Stimulated activated effector memory CD8-positive, alpha-beta T cell treated with anti-CD3 and anti-CD28 coated beads, Interleukin-12 subunit alpha, Interleukin-12 subunit beta, amount 100 ng/mL, for 72 hours (primary cell): Measurements from ENCODE around the gene MTMR6.
A peak's percentile ranks its signal among the peaks of the same experiment; 100 is the strongest.

Source experiments
- ATAC-seq: fragments of 150-1000 bp; cut with Tn5 transposase; 2 replicates; pipeline ENCODE4 v1.10.0; 2021
- DNase-seq, 2 donors: peaks; one replicate each; pipeline ENCODE4 v3.0.0; 2021 to 2022; ENCODE audit warnings: low spot score in 2 of 2
- H3K27ac Mint-ChIP-seq: one replicate; pipeline ENCODE4 v1.8.0; 2022; ENCODE audit warnings: mild to moderate bottlenecking, mixed read lengths
- H3K36me3 Mint-ChIP-seq: one replicate; pipeline ENCODE4 v1.8.0; 2022; ENCODE audit warnings: mild to moderate bottlenecking, mixed read lengths
- H3K4me1 Mint-ChIP-seq: one replicate; pipeline ENCODE4 v1.8.0; 2022; ENCODE audit warnings: mixed read lengths
- H3K4me3 Mint-ChIP-seq: one replicate; pipeline ENCODE4 v1.8.0; 2022; ENCODE audit warnings: mild to moderate bottlenecking, mixed read lengths
- H3K9me3 Mint-ChIP-seq: one replicate; pipeline ENCODE4 v1.8.0; 2022; ENCODE audit warnings: mixed read lengths

MTMR6 gene

DNA sequence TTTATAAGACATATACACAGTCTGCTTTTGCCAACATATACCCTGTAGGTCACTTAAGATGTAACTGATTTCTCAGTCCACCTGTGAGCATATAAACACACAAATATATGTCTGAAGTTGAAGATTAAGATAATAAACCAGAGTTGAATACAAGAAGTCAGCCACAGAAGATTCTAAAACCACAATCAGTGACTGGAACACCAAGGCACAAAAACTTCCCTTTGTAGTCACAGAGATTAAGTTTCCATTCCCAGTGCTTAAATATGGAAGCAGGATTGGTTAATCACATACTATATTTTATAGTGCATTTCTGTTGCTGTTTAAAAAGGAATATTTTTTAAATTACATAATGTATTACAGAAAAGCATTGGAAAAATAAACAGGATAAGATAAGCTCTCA lies 39.9 kb downstream of the MTMR6 start:
- H3K9me3 Mint-ChIP-seq: no peaks in the 10 kb centered on the region
- no peak overlapping the region for H3K4me3 Mint-ChIP-seq
- H3K4me1 Mint-ChIP-seq: no peaks in the 10 kb centered on the region
- no peak overlapping the region for H3K27ac Mint-ChIP-seq
- no peak for DNase-seq
- ATAC-seq: no peak
- H3K36me3 Mint-ChIP-seq: peaks cover 49% of the 10 kb centered on the region

DNA sequence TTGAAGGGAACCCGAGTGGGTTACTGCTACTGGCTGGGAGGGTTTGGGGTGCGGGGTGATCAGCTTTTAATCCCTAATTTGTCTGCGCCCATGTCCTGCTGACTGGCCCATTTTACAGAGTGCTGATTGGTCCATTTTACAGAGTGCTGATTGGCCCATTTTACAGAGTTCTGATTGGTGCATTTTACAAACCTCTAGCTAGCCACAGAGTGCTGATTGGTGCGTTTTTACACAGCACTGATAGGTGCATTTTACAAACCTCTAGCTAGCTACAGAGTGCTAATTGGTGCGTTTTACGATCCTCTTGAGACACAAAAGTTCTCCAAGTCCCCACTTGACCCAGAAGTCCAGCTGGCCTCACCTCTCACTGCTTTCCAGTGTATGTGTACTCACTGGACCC lies 43.2 kb downstream of the MTMR6 start:
- Mint-ChIP-seq H3K36me3 (peaks cover 19% of the 10 kb centered on the region), H3K4me3 (no peak overlapping the region), H3K4me1 (no peaks in the 10 kb centered on the region), H3K27ac (no peak overlapping the region), H3K9me3 (no peaks in the 10 kb centered on the region)
- DNase-seq (no peak), ATAC-seq (no peak)

DNA sequence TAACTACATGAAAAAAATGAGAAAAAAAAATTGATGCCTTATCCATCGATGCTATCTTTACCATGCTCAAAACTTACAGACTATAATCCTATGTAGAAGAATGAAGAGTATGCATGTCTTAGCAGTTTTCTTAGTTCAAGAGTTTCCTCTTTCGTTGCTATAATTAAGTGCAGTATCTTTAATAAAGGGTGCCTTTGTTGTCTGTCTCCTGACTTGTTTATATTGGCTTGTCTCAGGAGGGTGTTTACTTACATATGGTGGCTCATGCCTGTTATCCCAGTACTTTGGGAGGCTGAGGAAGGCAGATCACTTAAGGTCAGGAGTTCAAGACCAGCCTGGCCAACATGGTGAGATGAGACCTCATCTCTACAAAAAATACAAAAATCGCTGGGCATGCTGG lies 44.3 kb downstream of the MTMR6 start:
- H3K4me1 Mint-ChIP-seq: no peaks in the 10 kb centered on the region
- peaks cover 13% of the 10 kb centered on the region for H3K36me3 Mint-ChIP-seq
- no peak overlapping the region for H3K27ac Mint-ChIP-seq
- no peak for ATAC-seq
- no peaks in the 10 kb centered on the region for H3K9me3 Mint-ChIP-seq
- no peak overlapping the region for H3K4me3 Mint-ChIP-seq
- DNase-seq: no peak

DNA sequence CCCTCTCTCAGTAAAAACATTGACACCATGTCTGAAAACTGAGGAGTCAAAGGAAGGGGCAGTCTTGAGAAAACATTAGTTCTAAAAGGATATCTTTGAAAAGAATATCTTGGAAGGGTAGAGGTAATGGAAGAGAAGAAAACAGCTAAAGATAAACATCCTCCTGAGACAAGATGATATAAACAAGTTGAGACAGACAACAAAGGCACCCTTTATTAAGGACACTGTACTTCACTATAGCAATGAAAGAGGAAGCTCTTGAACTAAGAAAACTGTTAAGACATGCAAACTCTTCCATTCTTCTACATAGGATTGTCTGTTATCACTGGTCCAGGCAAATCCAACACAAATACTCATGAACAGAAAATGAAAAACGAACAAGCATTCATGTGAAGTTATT lies 46.3 kb downstream of the MTMR6 start:
- no peak overlapping the region for H3K27ac Mint-ChIP-seq
- no peak overlapping the region for H3K4me3 Mint-ChIP-seq
- H3K4me1 Mint-ChIP-seq: no peaks in the 10 kb centered on the region
- no peak for ATAC-seq
- no peak for DNase-seq
- H3K36me3 Mint-ChIP-seq: peaks cover 13% of the 10 kb centered on the region
- no peaks in the 10 kb centered on the region for H3K9me3 Mint-ChIP-seq

DNA sequence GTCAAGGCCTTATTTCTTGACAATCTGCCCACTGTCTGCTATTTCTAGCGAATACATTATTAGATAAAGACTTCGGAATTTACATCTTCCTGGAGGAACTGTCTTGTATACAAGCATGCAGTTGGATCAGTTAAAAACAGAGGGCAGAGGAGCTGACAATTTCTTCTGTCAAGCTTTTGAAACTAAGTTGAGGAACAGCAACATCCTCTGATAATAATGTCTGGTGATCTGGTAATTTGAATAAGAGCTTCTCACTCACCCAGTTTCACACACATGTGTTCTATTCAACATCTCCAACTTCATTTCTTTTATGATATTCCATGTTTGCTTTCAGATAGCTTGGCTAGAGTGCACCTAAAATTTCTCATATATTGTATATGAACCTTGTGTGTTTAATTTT lies 50.2 kb downstream of the MTMR6 start:
- H3K4me3 Mint-ChIP-seq: no peak overlapping the region
- H3K36me3 Mint-ChIP-seq: no peaks in the 10 kb centered on the region
- H3K9me3 Mint-ChIP-seq: no peaks in the 10 kb centered on the region
- ATAC-seq (no peak), DNase-seq (no peak)
- H3K4me1 Mint-ChIP-seq: peaks cover 9% of the 10 kb centered on the region
- H3K27ac Mint-ChIP-seq: peak overlapping the region; percentile 35

DNA sequence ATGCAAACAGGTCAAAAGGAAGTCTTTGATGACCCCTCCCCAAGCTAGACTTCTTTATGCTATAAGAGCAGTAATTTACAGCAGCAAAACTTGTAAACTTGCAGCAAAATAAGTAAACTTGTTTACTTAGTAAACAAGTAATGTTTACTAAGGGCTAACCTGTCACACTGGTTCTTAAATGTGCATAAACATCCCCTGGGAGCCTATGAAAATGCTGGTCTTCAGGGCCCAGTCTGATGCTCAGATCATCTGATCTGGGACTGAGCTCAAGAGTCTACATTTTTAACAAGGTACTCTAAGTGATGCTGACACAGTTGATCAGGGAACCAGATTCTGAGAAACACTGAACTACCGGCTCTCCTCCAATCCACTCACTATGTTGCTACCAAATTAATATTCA lies 53.4 kb downstream of the MTMR6 start:
- H3K4me3 Mint-ChIP-seq: no peak overlapping the region
- no peak overlapping the region for H3K27ac Mint-ChIP-seq
- H3K36me3 Mint-ChIP-seq: no peaks in the 10 kb centered on the region
- peaks cover 9% of the 10 kb centered on the region for H3K4me1 Mint-ChIP-seq
- no peak for DNase-seq
- H3K9me3 Mint-ChIP-seq: no peaks in the 10 kb centered on the region
- no peak for ATAC-seq

DNA sequence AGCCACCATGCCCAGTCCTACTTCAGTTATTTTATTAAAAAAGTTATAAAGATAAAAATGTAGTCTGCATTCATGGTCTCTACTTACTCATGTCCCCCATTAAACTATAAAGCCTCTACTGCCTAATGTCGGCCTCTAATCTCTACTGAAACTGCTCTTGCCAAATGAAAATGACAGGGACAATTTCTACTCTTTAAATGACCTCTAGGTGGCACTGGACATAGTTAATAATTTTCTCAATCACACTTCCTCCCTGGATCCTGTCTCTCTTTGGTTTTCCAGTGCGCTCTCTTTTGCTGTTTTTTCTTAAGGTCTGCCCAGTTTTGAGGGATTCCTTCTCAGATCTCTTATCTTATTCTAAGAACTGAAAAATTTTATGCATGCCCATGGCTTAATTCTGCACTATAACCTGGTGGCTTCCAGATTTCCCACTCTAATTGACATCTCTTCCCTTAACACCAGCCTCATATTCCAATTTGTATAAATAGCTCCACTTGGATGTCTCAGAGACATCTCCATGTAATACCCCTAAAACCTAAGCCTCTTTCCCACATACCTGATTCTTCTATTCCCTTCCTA lies 54.3 kb downstream of the MTMR6 start:
- Mint-ChIP-seq H3K36me3 (no peaks in the 10 kb centered on the region), H3K27ac (no peak overlapping the region), H3K4me1 (peaks cover 9% of the 10 kb centered on the region), H3K9me3 (no peaks in the 10 kb centered on the region), H3K4me3 (no peak overlapping the region)
- DNase-seq (no peak), ATAC-seq (no peak)

DNA sequence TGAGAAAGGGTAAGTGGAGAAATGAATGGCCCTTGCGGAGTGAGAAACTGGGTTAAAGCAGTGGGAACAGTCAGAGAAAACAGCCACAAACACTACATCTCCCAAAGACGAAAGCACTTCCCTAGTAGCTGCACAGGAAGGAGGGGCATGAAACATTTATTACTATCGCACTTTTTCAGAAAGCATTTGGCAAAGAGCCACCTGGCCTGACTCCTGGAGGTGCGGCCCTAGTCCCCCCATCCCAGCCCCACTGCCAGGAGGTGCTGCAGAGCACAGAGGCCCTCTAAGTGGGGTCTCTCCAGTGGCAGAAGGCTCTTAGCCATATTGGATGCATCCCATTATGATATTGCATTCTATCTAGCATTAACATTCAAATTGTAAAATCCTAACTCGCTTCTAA lies 55.8 kb downstream of the MTMR6 start:
- Mint-ChIP-seq H3K4me1 (peaks cover 9% of the 10 kb centered on the region), H3K27ac (no peak overlapping the region), H3K36me3 (no peaks in the 10 kb centered on the region), H3K9me3 (no peaks in the 10 kb centered on the region), H3K4me3 (no peak overlapping the region)
- DNase-seq: peak in 1 of 2 donors; percentile 18
- no peak for ATAC-seq

DNA sequence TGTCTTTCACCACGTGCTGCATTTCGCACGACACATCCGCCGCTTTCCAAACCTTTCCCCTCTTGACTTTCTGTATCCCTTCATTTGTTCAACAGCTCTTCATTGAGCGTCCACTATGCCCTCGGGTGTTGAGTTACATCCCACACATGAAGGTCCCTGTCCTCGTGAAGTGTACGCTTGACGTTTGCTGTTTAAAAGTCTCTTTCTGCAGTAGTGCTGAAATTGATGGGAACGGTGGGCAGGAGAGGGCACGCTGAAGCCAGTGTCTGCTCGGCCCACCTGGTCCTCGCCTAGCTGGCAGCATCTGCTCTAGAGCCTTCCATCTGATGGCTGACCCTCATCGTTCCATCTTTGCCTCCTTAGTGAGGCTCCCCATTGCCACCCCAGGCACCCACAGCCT lies 59.6 kb downstream of the MTMR6 start:
- DNase-seq: no peak
- no peaks in the 10 kb centered on the region for H3K4me1 Mint-ChIP-seq
- ATAC-seq: no peak
- H3K9me3 Mint-ChIP-seq: no peaks in the 10 kb centered on the region
- no peak overlapping the region for H3K4me3 Mint-ChIP-seq
- H3K27ac Mint-ChIP-seq: no peak overlapping the region
- no peaks in the 10 kb centered on the region for H3K36me3 Mint-ChIP-seq

DNA sequence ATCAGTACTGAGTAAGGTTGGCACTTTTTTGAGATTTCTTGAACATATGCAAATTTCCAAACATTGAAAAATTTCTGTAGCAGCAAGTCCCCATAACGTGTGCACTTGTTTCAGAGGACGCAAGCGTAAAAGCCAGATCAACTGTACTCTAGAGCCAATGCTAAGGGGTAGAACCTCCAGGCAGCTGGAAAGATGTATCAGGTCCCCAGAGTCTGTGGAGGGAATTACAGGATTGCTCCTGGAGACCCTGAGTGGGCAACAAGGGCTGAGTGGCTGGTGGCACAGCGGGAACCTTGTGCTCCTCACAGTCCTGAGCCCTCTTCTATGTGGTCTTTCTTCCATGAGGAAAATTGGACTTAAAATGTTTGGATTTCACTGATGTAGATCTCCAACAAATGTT lies 61.3 kb downstream of the MTMR6 start:
- ATAC-seq (no peak), DNase-seq (no peak)
- H3K4me3 Mint-ChIP-seq: no peak overlapping the region
- H3K27ac Mint-ChIP-seq: no peak overlapping the region
- H3K36me3 Mint-ChIP-seq: no peaks in the 10 kb centered on the region
- no peaks in the 10 kb centered on the region for H3K4me1 Mint-ChIP-seq
- H3K9me3 Mint-ChIP-seq: no peaks in the 10 kb centered on the region

DNA sequence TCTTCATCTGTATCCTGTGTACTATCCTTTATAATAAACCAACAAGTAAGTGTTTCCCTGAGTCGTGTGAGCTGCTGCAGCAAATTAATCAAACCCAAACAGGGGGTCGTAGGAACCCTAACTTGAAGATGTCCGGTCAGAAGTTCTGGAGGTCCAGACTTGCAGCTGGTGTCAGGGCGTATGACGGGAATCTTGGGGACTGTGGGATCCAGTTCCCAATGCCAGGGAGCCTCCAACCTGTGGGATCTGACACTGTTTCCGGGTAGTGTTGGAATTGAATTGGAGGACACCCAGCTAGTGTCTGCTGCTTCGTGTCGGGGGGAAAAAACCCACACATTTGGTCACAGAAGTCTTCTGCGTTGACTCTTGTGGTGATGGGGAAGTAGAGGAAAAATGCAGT lies 63.1 kb downstream of the MTMR6 start:
- no peak for ATAC-seq
- Mint-ChIP-seq H3K4me3 (no peak overlapping the region), H3K27ac (no peak overlapping the region), H3K36me3 (no peaks in the 10 kb centered on the region), H3K9me3 (no peaks in the 10 kb centered on the region), H3K4me1 (no peaks in the 10 kb centered on the region)
- no peak for DNase-seq

DNA sequence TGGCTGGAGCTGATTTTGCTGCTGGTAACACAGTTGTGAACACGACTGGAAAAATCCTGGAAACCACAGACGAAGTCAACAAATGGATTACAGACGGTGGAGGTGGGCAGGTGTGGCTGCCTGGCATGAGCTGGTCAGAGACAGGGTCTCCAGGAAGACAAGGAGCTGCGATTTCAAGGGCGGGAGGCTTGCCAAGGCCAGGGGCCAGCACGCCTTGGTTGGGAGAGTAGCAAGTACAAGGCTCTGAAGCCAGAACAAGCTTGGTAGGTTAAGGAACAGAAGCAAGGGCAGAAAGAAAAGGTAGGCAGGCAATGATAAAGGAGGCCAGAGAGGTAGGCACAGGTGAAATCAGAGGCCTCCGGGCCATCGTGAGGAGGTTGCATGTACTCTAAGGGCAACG lies 64.5 kb downstream of the MTMR6 start:
- no peak for ATAC-seq
- Mint-ChIP-seq H3K27ac (no peak overlapping the region), H3K4me1 (no peaks in the 10 kb centered on the region), H3K9me3 (no peaks in the 10 kb centered on the region), H3K36me3 (no peaks in the 10 kb centered on the region), H3K4me3 (no peak overlapping the region)
- DNase-seq: no peak

DNA sequence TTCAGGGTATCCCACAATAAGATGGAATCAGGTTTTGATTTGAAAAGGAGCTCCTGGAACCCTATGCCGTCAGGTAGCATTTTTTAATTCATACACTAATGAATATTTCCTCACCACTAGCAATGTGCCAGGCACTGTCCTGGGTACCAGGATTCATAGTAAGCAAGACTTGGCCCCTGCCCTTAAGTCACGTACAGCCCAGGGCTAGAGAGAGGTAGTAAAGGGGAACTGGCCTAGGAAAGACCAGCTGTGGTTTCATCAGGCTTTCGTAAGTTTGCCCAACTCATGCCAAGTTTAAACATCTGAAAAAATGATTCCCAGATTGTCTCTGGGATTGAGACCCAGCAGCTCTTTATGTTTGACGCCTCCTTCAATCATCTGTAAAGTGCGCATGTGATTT lies 69.3 kb downstream of the MTMR6 start:
- H3K27ac Mint-ChIP-seq: no peak overlapping the region
- H3K36me3 Mint-ChIP-seq: no peaks in the 10 kb centered on the region
- no peaks in the 10 kb centered on the region for H3K9me3 Mint-ChIP-seq
- H3K4me1 Mint-ChIP-seq: no peaks in the 10 kb centered on the region
- no peak for ATAC-seq
- no peak for DNase-seq
- H3K4me3 Mint-ChIP-seq: no peak overlapping the region

DNA sequence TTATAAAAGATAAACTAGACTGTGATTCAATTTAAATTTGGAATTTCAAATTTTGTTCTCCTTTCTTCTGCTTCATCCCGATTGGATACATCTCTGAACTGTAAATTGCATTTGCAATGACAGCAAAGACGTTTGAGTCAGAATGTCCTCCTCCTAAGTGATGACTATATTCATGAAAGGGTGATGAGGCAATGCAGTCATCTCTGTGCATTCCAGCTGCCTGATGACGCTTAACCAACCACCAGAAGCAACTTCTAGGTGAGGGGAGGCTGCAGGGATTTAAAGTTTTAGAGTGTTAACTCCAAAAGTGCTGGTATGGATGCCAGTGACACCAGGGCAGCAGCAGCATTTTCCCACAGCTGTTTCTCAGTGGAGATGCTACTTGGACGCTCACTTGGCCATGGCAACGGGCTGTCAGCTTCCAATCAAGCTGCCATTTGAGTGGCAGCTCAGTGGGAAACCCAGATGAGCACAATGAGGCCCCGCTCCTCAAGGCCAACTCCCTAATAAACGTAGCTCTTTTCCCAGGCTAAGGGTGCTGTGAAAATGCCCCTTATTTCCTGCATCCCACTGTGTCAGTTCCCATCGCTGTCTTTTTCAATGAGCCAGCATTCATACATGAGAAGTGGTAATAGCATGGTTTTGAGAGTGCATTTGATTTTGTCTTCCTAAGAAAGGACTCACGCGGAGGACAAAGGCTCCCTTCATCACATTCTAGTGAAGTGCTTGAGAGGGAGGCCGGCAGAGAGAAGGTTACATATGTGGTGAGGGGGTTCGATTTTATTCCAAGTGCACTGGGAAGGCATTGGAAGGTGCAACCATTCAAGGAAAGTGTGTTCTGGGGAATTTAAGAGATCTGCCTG lies 70.0 kb downstream of the MTMR6 start:
- no peak overlapping the region for H3K4me3 Mint-ChIP-seq
- ATAC-seq (peak; percentile 82), DNase-seq (no peak)
- H3K36me3 Mint-ChIP-seq: no peaks in the 10 kb centered on the region
- no peaks in the 10 kb centered on the region for H3K9me3 Mint-ChIP-seq
- H3K4me1 Mint-ChIP-seq: no peaks in the 10 kb centered on the region
- no peak overlapping the region for H3K27ac Mint-ChIP-seq

DNA sequence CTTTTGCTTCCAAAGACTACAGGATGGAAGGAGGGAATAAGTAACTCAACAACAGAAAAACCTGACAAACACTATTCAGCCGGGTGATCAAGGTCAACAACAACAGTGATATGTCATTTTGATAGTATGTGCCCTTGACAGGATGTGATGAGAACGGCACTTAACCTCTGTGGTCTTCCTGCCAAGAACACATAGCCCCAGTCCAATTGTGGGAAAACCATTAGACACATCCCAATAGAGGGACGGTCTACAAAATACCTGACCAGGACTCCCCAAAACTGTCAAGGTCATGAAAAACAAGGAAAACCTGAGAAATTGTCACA lies 72.1 kb downstream of the MTMR6 start:
- no peaks in the 10 kb centered on the region for H3K36me3 Mint-ChIP-seq
- no peaks in the 10 kb centered on the region for H3K4me1 Mint-ChIP-seq
- no peak overlapping the region for H3K27ac Mint-ChIP-seq
- no peaks in the 10 kb centered on the region for H3K9me3 Mint-ChIP-seq
- H3K4me3 Mint-ChIP-seq: no peak overlapping the region
- DNase-seq: no peak
- ATAC-seq: no peak

DNA sequence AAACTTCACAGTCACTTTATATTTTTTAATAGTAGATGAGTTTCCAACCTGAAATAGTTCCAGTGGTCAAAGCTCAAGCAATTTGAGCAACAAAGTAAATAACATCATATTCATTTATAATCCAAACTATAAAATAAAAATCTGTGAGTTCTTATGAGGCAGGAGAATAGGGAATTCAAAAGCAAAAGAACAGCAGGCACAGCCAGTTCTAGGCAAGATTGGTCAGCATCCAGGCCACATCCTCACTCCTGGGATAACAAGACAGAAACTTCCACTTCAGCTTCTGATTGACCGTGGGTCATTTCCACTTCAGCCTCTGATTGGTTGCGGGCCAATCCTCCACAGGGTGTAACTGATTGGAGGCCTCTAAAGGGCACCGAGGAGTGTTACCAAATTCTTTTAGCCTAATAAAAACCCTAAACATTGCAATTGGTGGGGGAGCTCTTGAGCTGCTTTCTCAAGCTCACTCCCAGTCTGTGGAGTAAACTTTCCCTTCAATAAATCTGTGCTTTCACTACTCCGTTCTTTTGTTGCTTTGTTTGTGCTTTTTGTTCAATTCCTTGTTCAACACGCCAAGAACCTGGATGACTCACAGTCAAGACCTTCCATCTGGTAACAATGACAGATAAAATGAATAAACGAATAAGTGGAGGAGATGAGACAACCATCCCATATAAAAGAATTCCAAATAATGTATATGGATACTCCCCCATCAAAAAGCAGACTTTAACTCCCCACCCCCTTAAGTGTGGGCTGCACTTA lies 72.6 kb downstream of the MTMR6 start:
- no peaks in the 10 kb centered on the region for H3K9me3 Mint-ChIP-seq

More for the DNA sequence above, 72.6 kb downstream of the MTMR6 start:
- ATAC-seq (no peak), DNase-seq (no peak)
- Mint-ChIP-seq H3K4me1 (no peaks in the 10 kb centered on the region), H3K4me3 (no peak overlapping the region), H3K36me3 (no peaks in the 10 kb centered on the region), H3K27ac (no peak overlapping the region)
